Measurements from ENCODE around the gene KPNB1.

The KPNB1 gene

DNA sequence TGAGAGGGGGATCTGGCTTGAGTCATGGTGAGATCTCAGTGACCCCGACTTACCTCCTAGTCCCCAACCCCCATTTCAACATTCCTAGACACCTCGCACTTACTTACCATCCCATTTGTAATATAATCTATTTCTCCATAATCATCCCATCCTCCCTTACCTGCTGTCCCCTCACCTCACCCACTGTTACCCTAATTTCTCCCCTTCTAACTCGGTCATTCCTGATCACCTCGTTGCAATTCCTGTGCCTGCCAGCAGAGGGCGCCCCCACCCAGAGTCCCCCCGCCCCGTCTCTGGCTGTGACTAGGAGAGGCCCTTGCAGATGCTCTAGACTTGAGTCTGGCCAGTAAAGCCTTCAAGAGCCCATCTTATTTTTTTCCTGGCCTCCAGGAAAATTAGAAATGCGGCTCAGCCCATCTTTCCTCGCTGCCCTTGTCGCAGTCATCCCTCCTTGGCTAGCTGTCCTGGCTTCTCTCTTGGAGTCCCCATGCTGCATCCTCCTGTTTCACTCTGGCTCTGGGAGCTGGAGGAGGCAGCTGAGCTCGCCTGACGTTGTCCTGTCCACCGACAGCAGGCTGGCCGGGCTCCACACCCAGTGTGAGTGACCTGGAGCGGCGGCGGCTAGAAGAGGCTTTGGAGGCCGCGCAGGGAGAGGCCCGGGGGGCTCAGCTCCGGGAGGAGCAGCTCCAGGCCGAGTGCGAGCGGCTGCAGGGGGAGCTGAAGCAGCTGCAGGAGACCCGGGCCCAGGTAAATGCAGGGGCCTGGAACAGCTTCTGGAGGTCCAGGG lies 49.2 kb downstream of the KPNB1 start:
- no peak for FAIRE-seq

DNA sequence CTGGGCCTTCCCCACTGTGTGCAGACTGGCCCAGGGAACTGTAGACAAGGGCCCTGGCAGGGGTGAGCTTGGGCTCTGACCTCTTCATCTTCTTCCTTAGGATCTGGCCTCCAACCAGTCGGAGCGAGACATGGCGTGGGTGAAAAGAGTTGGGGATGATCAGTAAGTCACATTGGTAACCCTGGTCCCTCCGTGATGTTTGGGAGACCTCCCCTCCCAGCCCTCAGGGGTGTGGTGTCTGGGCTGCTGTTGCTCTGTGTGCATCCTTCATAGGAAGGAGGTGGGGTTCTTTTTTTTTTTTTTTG lies 49.8 kb downstream of the KPNB1 start:
- FAIRE-seq = no peak

GRCh38 chr17:47700471-47701449 lies 51.0 kb downstream of the KPNB1 start:
- no peak for FAIRE-seq

- no peak for FAIRE-seq
These were observed 51.9 kb downstream of the KPNB1 start for GRCh38 chr17:47701608-47702007.

DNA sequence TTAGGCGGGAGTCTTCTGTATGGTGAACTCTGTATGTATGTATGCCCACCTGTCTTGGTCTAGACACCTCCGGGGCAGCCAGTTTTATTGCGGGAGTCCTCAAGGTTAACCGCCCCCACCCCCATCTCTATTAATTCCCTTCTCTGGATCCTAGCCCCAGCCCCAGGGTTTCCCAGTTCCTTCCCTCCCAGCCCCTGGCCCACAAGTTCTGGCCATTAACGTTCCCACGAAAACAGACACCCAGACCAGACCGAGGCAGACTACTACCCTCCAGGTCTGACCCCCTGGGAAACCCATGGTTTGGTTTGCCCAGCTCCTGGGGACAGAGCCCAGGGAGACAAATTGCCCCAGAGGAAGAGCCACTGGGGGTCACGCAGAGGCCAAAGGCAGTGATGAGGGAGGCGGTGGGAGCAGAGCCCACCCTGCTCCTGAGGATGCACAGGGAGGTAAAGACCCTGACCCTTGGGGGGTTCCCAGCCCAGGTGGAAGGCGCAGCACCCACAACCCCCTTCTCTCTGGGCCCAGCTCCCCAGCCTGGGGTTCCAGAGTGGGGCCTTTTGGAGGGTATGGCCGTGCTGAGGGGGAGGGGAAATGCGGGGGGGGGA lies 52.8 kb downstream of the KPNB1 start:
- no peak for FAIRE-seq

GRCh38 chr17:47703191-47703591 lies 53.5 kb downstream of the KPNB1 start:
- FAIRE-seq = no peak

DNA sequence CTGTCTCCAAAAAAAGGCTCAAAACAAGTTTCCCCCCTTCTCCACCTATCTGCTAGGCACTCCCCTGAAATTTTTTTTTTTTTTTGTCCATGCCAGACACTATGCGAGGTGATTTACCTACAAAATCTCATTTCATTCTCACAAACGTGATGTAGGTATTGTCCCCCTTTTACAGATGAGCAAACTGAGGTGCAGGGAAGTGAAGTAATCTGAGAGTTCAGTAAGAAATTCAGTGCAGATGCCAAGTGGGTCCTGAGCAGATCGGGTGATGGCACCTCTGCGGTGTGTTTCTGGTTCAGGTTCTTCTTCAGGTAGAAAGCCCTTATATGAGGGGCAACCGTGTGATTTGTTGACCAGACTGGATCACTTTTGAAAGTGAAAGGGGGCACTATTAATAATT lies 54.0 kb downstream of the KPNB1 start:
- no peak for FAIRE-seq

- FAIRE-seq = no peak
These were observed 54.4 kb downstream of the KPNB1 start for GRCh38 chr17:47704116-47704515.

DNA sequence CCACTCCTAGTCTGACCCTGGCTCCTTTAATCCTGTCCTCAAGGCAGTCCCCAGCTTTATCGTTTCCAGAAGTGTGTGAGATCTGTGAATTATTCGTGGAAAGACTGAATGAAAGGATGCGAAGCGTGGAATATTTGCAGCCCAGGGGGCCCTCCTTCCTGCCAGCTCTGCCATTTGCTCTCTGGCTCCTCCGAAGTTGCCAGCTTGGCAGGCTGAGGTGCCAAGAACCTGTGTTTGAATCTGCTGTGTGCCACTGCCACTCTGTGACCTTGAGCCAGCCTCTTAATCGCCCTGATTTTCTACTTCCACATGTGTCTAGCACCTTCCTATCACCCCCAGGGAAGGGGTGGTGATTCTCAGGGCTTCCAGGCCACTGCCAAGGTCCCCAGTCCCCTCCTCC lies 55.0 kb downstream of the KPNB1 start:
- FAIRE-seq = no peak

DNA sequence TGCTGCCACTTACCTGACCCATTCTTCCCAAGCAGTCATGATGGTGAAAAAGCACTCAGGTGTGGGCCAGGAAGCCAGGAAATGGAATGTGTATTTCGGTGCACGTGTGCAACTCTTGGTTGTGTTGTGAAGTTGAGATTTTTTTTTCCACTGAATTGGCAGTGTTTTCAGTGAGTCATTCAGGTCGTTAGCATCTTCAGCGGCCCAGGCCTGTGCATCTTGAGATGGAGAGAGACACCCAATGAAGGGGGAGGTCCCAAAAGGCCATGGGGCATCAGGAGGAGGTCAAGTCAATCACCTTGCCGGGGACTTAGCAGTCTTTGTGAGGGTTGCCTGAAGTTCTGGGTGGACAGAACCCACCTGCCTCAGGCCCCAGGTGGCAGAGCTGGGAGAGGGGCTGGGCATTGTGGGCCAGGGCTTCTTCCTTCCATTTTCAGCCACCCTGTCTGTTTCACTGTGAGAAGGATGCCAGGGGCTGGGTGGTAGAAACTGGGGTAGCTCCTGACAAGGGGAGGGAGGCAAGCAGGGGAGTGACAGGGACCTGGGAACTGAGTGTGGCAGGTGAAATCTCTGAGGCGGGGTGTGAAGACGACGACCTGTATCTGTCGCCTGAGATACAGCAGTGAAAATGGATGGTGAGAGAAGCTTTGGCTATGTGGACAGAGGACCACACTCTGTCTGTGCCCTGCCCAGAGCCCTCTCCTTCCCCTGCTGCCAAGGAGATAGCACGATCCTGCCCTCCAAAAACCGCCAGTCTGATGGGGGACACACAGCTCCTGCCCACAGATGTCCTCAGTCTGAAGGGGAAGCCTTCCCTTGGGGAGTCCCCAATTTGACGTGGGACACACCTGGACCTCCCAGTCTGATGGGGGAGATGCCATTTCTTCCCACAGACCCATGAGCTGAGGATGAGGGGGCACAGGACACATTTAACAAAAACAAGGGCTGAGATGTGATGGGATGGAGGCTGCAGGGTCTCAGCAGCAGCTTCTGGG lies 56.1 kb downstream of the KPNB1 start:
- no peak for FAIRE-seq

- FAIRE-seq = no peak
These were observed 57.5 kb downstream of the KPNB1 start for GRCh38 chr17:47707056-47707804.

GRCh38 chr17:47707884-47708283 lies 58.2 kb downstream of the KPNB1 start:
- FAIRE-seq = no peak

DNA sequence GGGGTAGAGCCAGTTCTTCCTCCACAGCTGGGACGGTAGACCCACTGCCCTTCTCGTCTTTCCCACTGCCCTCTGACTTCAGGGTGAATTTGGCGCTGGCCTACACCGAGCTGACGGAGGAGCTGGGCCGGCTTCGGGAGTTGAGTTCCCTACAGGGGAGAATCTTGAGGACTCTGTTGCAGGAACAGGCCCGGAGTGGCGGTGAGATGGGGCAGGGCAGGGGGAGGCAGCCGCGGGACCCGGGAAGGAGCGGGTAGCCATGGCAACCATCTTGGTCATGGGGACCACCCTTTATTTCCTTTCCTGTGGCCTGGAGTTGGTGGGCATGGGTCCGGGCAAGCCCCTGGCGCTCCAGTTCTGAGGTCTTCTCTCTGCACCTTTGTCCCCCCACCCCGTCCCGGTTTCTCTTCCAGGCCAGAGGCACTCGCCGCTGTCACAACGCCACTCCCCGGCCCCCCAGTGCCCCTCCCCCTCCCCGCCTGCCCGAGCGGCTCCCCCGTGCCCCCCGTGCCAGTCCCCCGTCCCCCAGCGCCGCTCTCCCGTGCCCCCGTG lies 58.7 kb downstream of the KPNB1 start:
- no peak for FAIRE-seq

- FAIRE-seq = no peak
These were observed 59.3 kb downstream of the KPNB1 start for GRCh38 chr17:47708864-47709541.

GRCh38 chr17:47709594-47709993 lies 59.9 kb downstream of the KPNB1 start:
- FAIRE-seq = no peak

GRCh38 chr17:47711366-47712099 lies 61.8 kb downstream of the KPNB1 start:
- FAIRE-seq = no peak

- no peak for FAIRE-seq
These were observed 62.8 kb downstream of the KPNB1 start for GRCh38 chr17:47712330-47713023.

GRCh38 chr17:47713980-47714700 lies 64.4 kb downstream of the KPNB1 start:
- no peak for FAIRE-seq

All from colon (tissue), 2 donors.